ENCODE measurements around the gene HTT. TPM values are rescaled to one million over a fixed set of nuclear protein-coding genes. Genes with fewer than 3 reads are reported as not detected.

The HTT gene
- polyA plus RNA-seq, 2 of the 4 experiments (the other 2 are of a cell fraction) = 14.5 to 16.9 TPM

GRCh38 chr4:3202836-3203820 is 128.6 kb downstream of the HTT start:
- POLR2A ChIA-PET = no interaction called here
- CTCF ChIA-PET = interaction anchor here (1.1 to 1.7 kb wide), 2 partner anchors 10 to 15 kb away, joined by 3 to 6 read pairs; no protein-coding TSS in a partner anchor
- DNase-seq (ENCODE audit: low read depth in 1 of 2, low spot score in 1 of 2) = no peak

GRCh38 chr4:3203971-3204431 is 129.5 kb downstream of the HTT start:
- TF ChIP-seq ESRRA (IDR thresholded peaks at IDR 0.05; ENCODE audit: borderline replicate concordance, low read length) = no peak
- TF ChIP-seq, protein P1, sequence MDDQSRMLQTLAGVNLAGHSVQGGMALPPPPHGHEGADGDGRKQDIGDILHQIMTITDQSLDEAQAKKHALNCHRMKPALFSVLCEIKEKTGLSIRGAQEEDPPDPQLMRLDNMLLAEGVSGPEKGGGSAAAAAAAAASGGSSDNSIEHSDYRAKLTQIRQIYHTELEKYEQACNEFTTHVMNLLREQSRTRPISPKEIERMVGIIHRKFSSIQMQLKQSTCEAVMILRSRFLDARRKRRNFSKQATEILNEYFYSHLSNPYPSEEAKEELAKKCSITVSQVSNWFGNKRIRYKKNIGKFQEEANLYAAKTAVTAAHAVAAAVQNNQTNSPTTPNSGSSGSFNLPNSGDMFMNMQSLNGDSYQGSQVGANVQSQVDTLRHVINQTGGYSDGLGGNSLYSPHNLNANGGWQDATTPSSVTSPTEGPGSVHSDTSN (IDR thresholded peaks at IDR 0.05) = no peak
- 89% methylated on average over 8 of the region's 8 CpGs for WGBS (ENCODE audit: missing lambda C conversion rate)
- CTCF ChIA-PET = interaction anchor here (1.7 kb wide), 1 partner anchor 11 kb away, joined by 6 read pairs; no protein-coding TSS in a partner anchor
- POLR2A ChIA-PET = no interaction called here
- no peak overlapping the region for H3K27ac ChIP-seq
- ATAC-seq (no peak), DNase-seq (ENCODE audit: low read depth in 1 of 2, low spot score in 1 of 2) (no peak), FAIRE-seq (no peak)
- H3K9me3 ChIP-seq = no peaks in the 10 kb centered on the region
- H3K4me1 ChIP-seq = no peaks in the 10 kb centered on the region
- no peak overlapping the region for H3K4me3 ChIP-seq
- H3K4me2 ChIP-seq = no peak overlapping the region

More at GRCh38 chr4:3202836-3203820, 128.6 kb downstream of the HTT start:
- Histone ChIP-seq H3K4me2 (no peak overlapping the region), H3K4me1 (no peaks in the 10 kb centered on the region), H3K9me3 (no peaks in the 10 kb centered on the region), H3K27ac (no peak overlapping the region), H3K4me3 (no peak overlapping the region)
- ATAC-seq (no peak), FAIRE-seq (no peak)
- TF ChIP-seq ELK1 (IDR thresholded peaks at IDR 0.05; ENCODE audit: low read depth, low read length) (no peak), CEBPB (IDR thresholded peaks at IDR 0.05) (no peak), GATA3 (IDR thresholded peaks at IDR 0.05; ENCODE audit: borderline replicate concordance) (no peak), SREBF2 (IDR thresholded peaks at IDR 0.05) (no peak), NR3C1 (IDR thresholded peaks at IDR 0.05) (no peak), TFCP2L1 (CRISPR knock-in tag; IDR thresholded peaks at IDR 0.05) (no peak), EP300 (IDR thresholded peaks at IDR 0.05) (no peak), MAZ (IDR thresholded peaks at IDR 0.05; ENCODE audit: borderline replicate concordance, low read depth, low read length) (no peak), CHD2 (IDR thresholded peaks at IDR 0.05; ENCODE audit: low read length, partially characterized antibody) (no peak), EHMT2 (IDR thresholded peaks at IDR 0.05; ENCODE audit: low read depth) (no peak), ZFP36 (IDR thresholded peaks at IDR 0.05; ENCODE audit: borderline replicate concordance, partially characterized antibody) (no peak), HOXA7 (CRISPR knock-in tag; IDR thresholded peaks at IDR 0.05) (no peak), NPAS2 (CRISPR knock-in tag; IDR thresholded peaks at IDR 0.05; ENCODE audit: borderline replicate concordance) (no peak)
- TF ChIP-seq, protein P2, sequence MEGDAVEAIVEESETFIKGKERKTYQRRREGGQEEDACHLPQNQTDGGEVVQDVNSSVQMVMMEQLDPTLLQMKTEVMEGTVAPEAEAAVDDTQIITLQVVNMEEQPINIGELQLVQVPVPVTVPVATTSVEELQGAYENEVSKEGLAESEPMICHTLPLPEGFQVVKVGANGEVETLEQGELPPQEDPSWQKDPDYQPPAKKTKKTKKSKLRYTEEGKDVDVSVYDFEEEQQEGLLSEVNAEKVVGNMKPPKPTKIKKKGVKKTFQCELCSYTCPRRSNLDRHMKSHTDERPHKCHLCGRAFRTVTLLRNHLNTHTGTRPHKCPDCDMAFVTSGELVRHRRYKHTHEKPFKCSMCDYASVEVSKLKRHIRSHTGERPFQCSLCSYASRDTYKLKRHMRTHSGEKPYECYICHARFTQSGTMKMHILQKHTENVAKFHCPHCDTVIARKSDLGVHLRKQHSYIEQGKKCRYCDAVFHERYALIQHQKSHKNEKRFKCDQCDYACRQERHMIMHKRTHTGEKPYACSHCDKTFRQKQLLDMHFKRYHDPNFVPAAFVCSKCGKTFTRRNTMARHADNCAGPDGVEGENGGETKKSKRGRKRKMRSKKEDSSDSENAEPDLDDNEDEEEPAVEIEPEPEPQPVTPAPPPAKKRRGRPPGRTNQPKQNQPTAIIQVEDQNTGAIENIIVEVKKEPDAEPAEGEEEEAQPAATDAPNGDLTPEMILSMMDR (IDR thresholded peaks at IDR 0.05) = no peak
- WGBS (ENCODE audit: missing lambda C conversion rate) = 91% methylated on average over 22 of the region's 22 CpGs

GRCh38 chr4:3205995-3206394 is 131.5 kb downstream of the HTT start:
- no peak for DNase-seq (ENCODE audit: low read depth in 1 of 2, low spot score in 1 of 2)
- Histone ChIP-seq H3K27ac (no peak overlapping the region), H3K9me3 (no peaks in the 10 kb centered on the region), H3K4me3 (no peak overlapping the region), H3K4me1 (no peaks in the 10 kb centered on the region), H3K4me2 (no peak overlapping the region)
- ChIA-PET POLR2A (no interaction called here), CTCF (no interaction called here)
- 87% methylated on average over 11 of the region's 11 CpGs for WGBS (ENCODE audit: missing lambda C conversion rate)
- no peak for ATAC-seq
- no peak for FAIRE-seq
- TF ChIP-seq JUN (IDR thresholded peaks at IDR 0.05) (no peak), HDAC2 (IDR thresholded peaks at IDR 0.05) (no peak), HEYL (CRISPR knock-in tag; IDR thresholded peaks at IDR 0.05) (no peak), CBX2 (IDR thresholded peaks at IDR 0.05; ENCODE audit: borderline replicate concordance, low read depth) (no peak), EHF (CRISPR knock-in tag; IDR thresholded peaks at IDR 0.05) (no peak), JUNB (IDR thresholded peaks at IDR 0.05) (no peak), NPAS2 (CRISPR knock-in tag; IDR thresholded peaks at IDR 0.05; ENCODE audit: borderline replicate concordance) (no peak), HOXB13 (CRISPR knock-in tag; IDR thresholded peaks at IDR 0.05; ENCODE audit: low read depth) (no peak), CEBPB (IDR thresholded peaks at IDR 0.05) (no peak), ZNF302 (CRISPR knock-in tag; IDR thresholded peaks at IDR 0.05) (no peak)
- TF ChIP-seq, protein P3, sequence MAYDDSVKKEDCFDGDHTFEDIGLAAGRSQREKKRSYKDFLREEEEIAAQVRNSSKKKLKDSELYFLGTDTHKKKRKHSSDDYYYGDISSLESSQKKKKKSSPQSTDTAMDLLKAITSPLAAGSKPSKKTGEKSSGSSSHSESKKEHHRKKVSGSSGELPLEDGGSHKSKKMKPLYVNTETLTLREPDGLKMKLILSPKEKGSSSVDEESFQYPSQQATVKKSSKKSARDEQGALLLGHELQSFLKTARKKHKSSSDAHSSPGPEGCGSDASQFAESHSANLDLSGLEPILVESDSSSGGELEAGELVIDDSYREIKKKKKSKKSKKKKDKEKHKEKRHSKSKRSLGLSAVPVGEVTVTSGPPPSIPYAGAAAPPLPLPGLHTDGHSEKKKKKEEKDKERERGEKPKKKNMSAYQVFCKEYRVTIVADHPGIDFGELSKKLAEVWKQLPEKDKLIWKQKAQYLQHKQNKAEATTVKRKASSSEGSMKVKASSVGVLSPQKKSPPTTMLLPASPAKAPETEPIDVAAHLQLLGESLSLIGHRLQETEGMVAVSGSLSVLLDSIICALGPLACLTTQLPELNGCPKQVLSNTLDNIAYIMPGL (CRISPR knock-in tag; IDR thresholded peaks at IDR 0.05; ENCODE audit: borderline replicate concordance) = no peak
